Caco-2 (cell line): ENCODE measurements around the gene CCDC63. TPM values are rescaled to one million over a fixed set of nuclear protein-coding genes. Genes with fewer than 3 reads are reported as not detected.
A peak's percentile ranks its signal among the peaks of the same experiment; 100 is the strongest.

Source experiments
- BruUV-seq: library from RNA; stranded (reverse); fragments of 400-500 nt; replicated peaks from 2 replicates; lab custom pipeline; 2021; lab: Mats Ljungman, UMichigan
- CTCF ChIA-PET: fragments of 300-600 bp; sonication (Branson Sonifier 250); formaldehyde crosslinking; loops from one replicate; lab custom pipeline; 2022; ENCODE audit warnings: antibody characterized with exemption; lab: Charles Lee
- POLR2A ChIA-PET: fragments of 300-600 bp; sonication (Branson Sonifier 250); formaldehyde crosslinking; loops from one replicate; lab custom pipeline; 2022; ENCODE audit warnings: antibody characterized with exemption; lab: Charles Lee
- DNase-seq, 2 experiments: peaks; one replicate each; pipeline versions ENCODE4 v3.0.0 to v3.0.0-alpha.2; 2020 to 2022
- H3K27me3 ChIP-seq: replicated peaks from 2 replicates; pipeline ENCODE4 v1.6.0; 2011; ENCODE audit warnings: low read length; ENCODE audit not compliant: control insufficient read depth, insufficient read depth
- H3K36me3 ChIP-seq: 2 replicates; pipeline ENCODE4 v1.5.1; 2011; ENCODE audit warnings: low read length; ENCODE audit not compliant: control insufficient read depth, insufficient read depth
- H3K4me1 ChIP-seq: fragments of 250-450 bp; sonication (Bioruptor Pico); 2 replicates; pipeline ENCODE4 v1.5.1; 2020; ENCODE audit warnings: mild to moderate bottlenecking
- H3K4me3 ChIP-seq: 2 replicates; pipeline ENCODE4 v1.5.1; 2011; ENCODE audit warnings: low read depth, mild to moderate bottlenecking, control low read depth, low read length
- H3K9me3 ChIP-seq: fragments of 250-450 bp; sonication (Bioruptor Pico); 2 replicates; pipeline ENCODE4 v1.5.1; 2020; ENCODE audit warnings: mild to moderate bottlenecking, moderate library complexity
- H3K27ac Mint-ChIP-seq: one replicate; pipeline ENCODE4 v1.8.0; 2022; ENCODE audit warnings: mixed read lengths; ENCODE audit not compliant: unreplicated experiment
- H3K27me3 Mint-ChIP-seq: one replicate; pipeline ENCODE4 v1.8.0; 2022; ENCODE audit warnings: mixed read lengths; ENCODE audit not compliant: insufficient read depth, unreplicated experiment
- H3K36me3 Mint-ChIP-seq: one replicate; pipeline ENCODE4 v1.8.0; 2022; ENCODE audit warnings: mild to moderate bottlenecking, mixed read lengths; ENCODE audit not compliant: insufficient read depth, unreplicated experiment
- H3K4me1 Mint-ChIP-seq: one replicate; pipeline ENCODE4 v1.8.0; 2022; ENCODE audit warnings: low read depth, mixed read lengths; ENCODE audit not compliant: unreplicated experiment
- H3K4me3 Mint-ChIP-seq: one replicate; pipeline ENCODE4 v1.8.0; 2022; ENCODE audit warnings: mild to moderate bottlenecking, moderate library complexity, mixed read lengths; ENCODE audit not compliant: unreplicated experiment
- H3K9me3 Mint-ChIP-seq: one replicate; pipeline ENCODE4 v1.8.0; 2022; ENCODE audit warnings: mixed read lengths; ENCODE audit not compliant: unreplicated experiment
- CTCF ChIP-seq, 2 experiments: fragments of 200-600 bp in 1 of 2; IDR thresholded peaks; 1 replicate in 1 of 2; 2 replicates in 1 of 2; pipeline versions ENCODE4 v1.5.1 to v1.8.0; 2011 to 2022; ENCODE audit warnings: antibody characterized with exemption in 1 of 2, control low read depth in 1 of 2, inconsistent platforms in 1 of 2, low read depth in 1 of 2, low read length in 1 of 2, mild to moderate bottlenecking in 1 of 2, moderate library complexity in 1 of 2; ENCODE audit not compliant: insufficient read depth in 1 of 2, severe bottlenecking in 1 of 2, unreplicated experiment in 1 of 2
- intact Hi-C: fragments of 100-400 bp; cut with micrococcal nuclease; formaldehyde crosslinking; loops from one replicate; pipeline ENCODE4 v1.10.0; 2022; ENCODE audit not compliant: unreplicated experiment
- total RNA-seq: library from RNA; stranded (reverse); gene quantifications from 2 replicates; pipeline ENCODE4 v1.2.3, GENCODE V29; 2022

Gene CCDC63
- total RNA-seq, 1 experiment from 2014 or later, result not detected

- no TSS peak for BruUV-seq
- Mint-ChIP-seq H3K4me3 (no peak overlapping the region), H3K4me1 (peaks cover 9% of the 10 kb centered on the region), H3K27me3 (no peaks in the 10 kb centered on the region), H3K36me3 (peaks cover 12% of the 10 kb centered on the region), H3K9me3 (no peaks in the 10 kb centered on the region), H3K27ac (no peak overlapping the region)
- ChIA-PET CTCF (no interaction called here), POLR2A (no interaction called here)
- no peaks in the 10 kb centered on the region for H3K9me3 ChIP-seq
- intact Hi-C loops, result no loop called here
- TF ChIP-seq CTCF (IDR thresholded peaks at IDR 0.05; ENCODE audit: insufficient read depth in 1 of 2, low read depth in 1 of 2, low read length in 1 of 2, severe bottlenecking in 1 of 2, unreplicated experiment in 1 of 2), result no peak
- H3K36me3 ChIP-seq, result no peaks in the 10 kb centered on the region
- no peak overlapping the region for H3K4me3 ChIP-seq
- H3K27me3 ChIP-seq, result no peaks in the 10 kb centered on the region
- no peak for DNase-seq
- H3K4me1 ChIP-seq, result peaks cover 20% of the 10 kb centered on the region
Observed at GRCh38 chr12:110931315-110931728, 84.5 kb downstream of the CCDC63 start.

GRCh38 chr12:110932046-110932445 is 85.3 kb downstream of the CCDC63 start:
- H3K4me1 ChIP-seq, result peaks cover 24% of the 10 kb centered on the region
- H3K9me3 Mint-ChIP-seq, result no peaks in the 10 kb centered on the region
- no peak overlapping the region for H3K4me3 Mint-ChIP-seq
- H3K36me3 Mint-ChIP-seq, result peaks cover 16% of the 10 kb centered on the region
- peaks cover 15% of the 10 kb centered on the region for H3K4me1 Mint-ChIP-seq
- H3K4me3 ChIP-seq, result no peak overlapping the region
- CTCF ChIA-PET, result no interaction called here
- no peak for DNase-seq
- intact Hi-C loops, result no loop called here
- H3K9me3 ChIP-seq, result no peaks in the 10 kb centered on the region
- POLR2A ChIA-PET, result no interaction called here
- TF ChIP-seq CTCF (IDR thresholded peaks at IDR 0.05; ENCODE audit: insufficient read depth in 1 of 2, low read depth in 1 of 2, low read length in 1 of 2, severe bottlenecking in 1 of 2, unreplicated experiment in 1 of 2), result peak in 1 of 2 experiments; percentile 28
- no peaks in the 10 kb centered on the region for H3K36me3 ChIP-seq
- no peaks in the 10 kb centered on the region for H3K27me3 Mint-ChIP-seq
- H3K27me3 ChIP-seq, result no peaks in the 10 kb centered on the region
- no peak overlapping the region for H3K27ac Mint-ChIP-seq
- no TSS peak for BruUV-seq

- Histone ChIP-seq H3K9me3 (no peaks in the 10 kb centered on the region), H3K4me3 (no peak overlapping the region), H3K36me3 (no peaks in the 10 kb centered on the region), H3K4me1 (peaks cover 24% of the 10 kb centered on the region), H3K27me3 (no peaks in the 10 kb centered on the region)
- Mint-ChIP-seq H3K4me3 (no peak overlapping the region), H3K4me1 (peaks cover 22% of the 10 kb centered on the region), H3K9me3 (no peaks in the 10 kb centered on the region), H3K27ac (peak overlapping the region; percentile 89), H3K27me3 (no peaks in the 10 kb centered on the region), H3K36me3 (peaks cover 16% of the 10 kb centered on the region)
- ChIA-PET CTCF (no interaction called here), POLR2A (no interaction called here)
- intact Hi-C loops, result no loop called here
- TF ChIP-seq CTCF (IDR thresholded peaks at IDR 0.05; ENCODE audit: insufficient read depth in 1 of 2, low read depth in 1 of 2, low read length in 1 of 2, severe bottlenecking in 1 of 2, unreplicated experiment in 1 of 2), result no peak
- BruUV-seq, result no TSS peak
- DNase-seq, result no peak
Observed at GRCh38 chr12:110933326-110933974, 86.7 kb downstream of the CCDC63 start.
